Fibroblast of lung (primary cell): ENCODE data around the gene STPG2.

Source experiments
- CTCF ChIP-seq, 2 donors: IDR thresholded peaks in 1 of 2; conservative IDR thresholded peaks in 1 of 2; 1 replicate in 1 of 2; 2 replicates in 1 of 2; pipeline ENCODE4 v1.5.1; 2011 to 2012; ENCODE audit warnings: low read length in 2 of 2, control low read depth in 1 of 2, inconsistent platforms in 1 of 2, low read depth in 1 of 2, mild to moderate bottlenecking in 1 of 2
- EZH2 ChIP-seq: IDR thresholded peaks from 2 replicates; pipeline ENCODE4 v1.5.1; 2012; ENCODE audit warnings: low read length, control low read depth, mild to moderate bottlenecking; ENCODE audit errors: missing control alignments

DNA sequence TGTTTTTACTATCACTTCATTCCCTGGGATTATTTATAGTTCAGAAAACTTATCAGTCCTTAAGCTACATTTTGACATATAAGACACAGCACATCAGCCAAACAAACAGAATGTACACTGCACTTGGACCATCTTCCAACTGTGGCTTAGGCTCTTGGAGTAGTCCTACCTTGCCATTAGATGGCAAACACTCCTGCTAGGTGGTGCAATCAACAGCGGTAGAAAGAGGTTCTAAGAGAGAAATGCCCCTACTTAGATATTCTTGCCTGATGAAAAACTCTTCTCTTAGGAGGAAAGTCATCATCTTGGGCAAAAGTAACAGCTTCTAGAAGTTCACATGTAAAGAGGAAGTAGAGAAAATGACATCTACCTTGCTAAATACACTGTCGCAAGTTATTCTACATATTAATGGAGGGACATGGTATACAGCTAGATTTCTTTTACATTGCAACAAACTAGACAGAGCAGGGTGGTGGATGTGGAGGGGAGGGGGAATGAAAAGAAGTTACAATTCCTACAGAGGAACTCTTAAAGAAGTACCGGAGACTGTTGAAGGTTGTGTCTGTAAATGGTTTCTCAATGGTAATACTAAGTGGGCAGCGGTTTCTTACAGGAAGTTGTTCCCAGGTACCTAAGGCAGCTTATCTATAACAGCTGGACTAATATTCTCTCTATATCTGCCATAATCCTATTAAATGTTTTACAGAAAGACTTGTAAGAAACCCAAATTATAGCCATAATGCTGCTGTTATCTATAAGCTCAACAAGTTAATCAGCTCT lies 8.1 kb upstream of the STPG2 start:
- TF ChIP-seq CTCF (conservative IDR thresholded peaks at IDR 0.05 in 1 of 2, IDR thresholded peaks at IDR 0.05 in 1 of 2; ENCODE audit: low read depth in 1 of 2, low read length in 2 of 2) (no peak), EZH2 (no peak)
